DOHH2 (cell line): ENCODE measurements around the gene NR4A3.

Experiments used
- H3F3A ChIP-seq: fragments of 200-600 bp; sonication (generic), shearing (Covaris generic); 2 replicates; pipeline ENCODE4 v1.6.0; 2016; ENCODE audit warnings: antibody characterized with exemption, mild to moderate bottlenecking; ENCODE audit not compliant: control insufficient read depth, insufficient read depth
- H3K27ac ChIP-seq: fragments of 200-600 bp; sonication (generic); 2 replicates; pipeline ENCODE4 v1.5.1; 2014; ENCODE audit warnings: low read depth, mild to moderate bottlenecking, low read length, moderate library complexity
- H3K27me3 ChIP-seq: fragments of 200-600 bp; sonication (generic); 2 replicates; pipeline ENCODE4 v1.6.1; 2014; ENCODE audit warnings: mild to moderate bottlenecking, low read length, mixed read lengths; ENCODE audit not compliant: control insufficient read depth
- H3K36me3 ChIP-seq: fragments of 200-600 bp; sonication (generic); 2 replicates; pipeline ENCODE4 v1.6.1; 2014; ENCODE audit warnings: mild to moderate bottlenecking, low read length, moderate library complexity, mixed read lengths; ENCODE audit not compliant: control insufficient read depth
- H3K4me1 ChIP-seq: fragments of 200-600 bp; sonication (generic); 2 replicates; pipeline ENCODE4 v1.6.1; 2014; ENCODE audit warnings: mild to moderate bottlenecking, low read length, mixed read lengths; ENCODE audit not compliant: control insufficient read depth
- H3K4me2 ChIP-seq: fragments of 200-600 bp; sonication (generic); 2 replicates; pipeline ENCODE4 v1.6.0; 2014; ENCODE audit warnings: mild to moderate bottlenecking, low read length, moderate library complexity
- H3K4me3 ChIP-seq: fragments of 200-600 bp; sonication (generic); 2 replicates; pipeline ENCODE4 v1.5.1; 2014; ENCODE audit warnings: mild to moderate bottlenecking, low read length, mixed read lengths
- H3K79me2 ChIP-seq: fragments of 200-600 bp; sonication (generic); 2 replicates; pipeline ENCODE4 v1.6.1; 2014; ENCODE audit warnings: mild to moderate bottlenecking, low read length, mixed read lengths; ENCODE audit not compliant: control insufficient read depth
- H3K9me2 ChIP-seq: fragments of 200-600 bp; sonication (generic); replicated peaks from 2 replicates; pipeline ENCODE4 v1.6.1; 2014; ENCODE audit warnings: mild to moderate bottlenecking, low read length, mixed read lengths; ENCODE audit not compliant: control insufficient read depth
- H3K9me3 ChIP-seq: fragments of 200-600 bp; sonication (generic); 2 replicates; pipeline ENCODE4 v1.6.1; 2014; ENCODE audit warnings: antibody characterized with exemption, low read length, mixed read lengths; ENCODE audit not compliant: control insufficient read depth, insufficient read depth
- H4K20me1 ChIP-seq: fragments of 200-600 bp; sonication (generic); 2 replicates; pipeline ENCODE4 v1.6.0; 2014; ENCODE audit warnings: low read depth, mild to moderate bottlenecking, antibody characterized with exemption, low read length, moderate library complexity; ENCODE audit not compliant: control insufficient read depth, insufficient read depth
- CTCF ChIP-seq: fragments of 200-600 bp; sonication (generic); IDR thresholded peaks from one replicate; pipeline ENCODE4 v1.5.1; 2014; ENCODE audit warnings: antibody characterized with exemption, mild to moderate bottlenecking, low read depth, low read length; ENCODE audit not compliant: poor library complexity, severe bottlenecking
- EZH2phosphoT487 ChIP-seq: fragments of 200-600 bp; sonication (generic); IDR thresholded peaks from 2 replicates; pipeline ENCODE4 v1.6.1; 2017; ENCODE audit warnings: borderline replicate concordance, mild to moderate bottlenecking, antibody characterized with exemption, low read length, moderate library complexity, mixed read lengths

NR4A3 gene

GRCh38 chr9:99809586-99810319 lies 11.9 kb upstream of the NR4A3 start:
- Histone ChIP-seq H4K20me1 (no peaks in the 10 kb centered on the region), H3K27me3 (no peaks in the 10 kb centered on the region), H3K9me2 (no peaks in the 10 kb centered on the region), H3K4me3 (no peak overlapping the region), H3K36me3 (no peaks in the 10 kb centered on the region), H3F3A (no peaks in the 10 kb centered on the region), H3K9me3 (no peaks in the 10 kb centered on the region), H3K27ac (no peak overlapping the region), H3K4me1 (no peaks in the 10 kb centered on the region; the same call in 1 of the 2 replicates), H3K4me2 (no peak overlapping the region), H3K79me2 (no peaks in the 10 kb centered on the region)
- no peak for TF ChIP-seq CTCF
- TF ChIP-seq EZH2phosphoT487, result no peak

GRCh38 chr9:99811172-99811571 lies 10.5 kb upstream of the NR4A3 start:
- no peak overlapping the region for H3K4me2 ChIP-seq
- no peaks in the 10 kb centered on the region; the same call in 1 of the 2 replicates for H3K4me1 ChIP-seq
- H3K9me2 ChIP-seq, result no peaks in the 10 kb centered on the region
- no peak for TF ChIP-seq CTCF
- no peak for TF ChIP-seq EZH2phosphoT487
- H3F3A ChIP-seq, result no peaks in the 10 kb centered on the region
- H3K4me3 ChIP-seq, result no peak overlapping the region
- H3K9me3 ChIP-seq, result no peaks in the 10 kb centered on the region
- H3K79me2 ChIP-seq, result no peaks in the 10 kb centered on the region
- H3K36me3 ChIP-seq, result no peaks in the 10 kb centered on the region
- H3K27ac ChIP-seq, result no peak overlapping the region
- no peaks in the 10 kb centered on the region for H4K20me1 ChIP-seq
- H3K27me3 ChIP-seq, result no peaks in the 10 kb centered on the region

- H3K9me2 ChIP-seq, result no peaks in the 10 kb centered on the region
- H3F3A ChIP-seq, result no peaks in the 10 kb centered on the region
- H3K27ac ChIP-seq, result no peak overlapping the region
- no peaks in the 10 kb centered on the region for H3K79me2 ChIP-seq
- no peaks in the 10 kb centered on the region for H3K9me3 ChIP-seq
- no peaks in the 10 kb centered on the region for H4K20me1 ChIP-seq
- no peaks in the 10 kb centered on the region for H3K27me3 ChIP-seq
- H3K4me1 ChIP-seq, result no peaks in the 10 kb centered on the region; the same call in 1 of the 2 replicates
- no peaks in the 10 kb centered on the region for H3K36me3 ChIP-seq
- no peak overlapping the region for H3K4me2 ChIP-seq
- TF ChIP-seq CTCF, result no peak
- TF ChIP-seq EZH2phosphoT487, result no peak
- no peak overlapping the region for H3K4me3 ChIP-seq
These were observed 9.9 kb upstream of the NR4A3 start for GRCh38 chr9:99811598-99812383.
